CD4-positive, alpha-beta memory T cell (primary cell): ENCODE measurements around the gene CLASRP. TPM values are rescaled to one million over a fixed set of nuclear protein-coding genes. Genes with fewer than 3 reads are reported as not detected.
"Not testable (repeated sequence)": the region's sequence is repeated elsewhere in the genome, so short reads cannot be mapped to it uniquely, and the experiment has no call there.

ENCODE experiments used
- CTCF ChIA-PET: fragments of 350-600 bp; sonication (Branson Sonifier 250); formaldehyde crosslinking; loops from one replicate; lab custom pipeline; 2021; ENCODE audit warnings: inconsistent platforms; ENCODE audit not compliant: partially characterized antibody; lab: Charles Lee
- POLR2A ChIA-PET: fragments of 350-600 bp; sonication (Branson Sonifier 250); formaldehyde crosslinking; loops from one replicate; lab custom pipeline; 2021; ENCODE audit not compliant: partially characterized antibody; lab: Charles Lee
- DNase-seq, 5 donors: peaks; one replicate each; pipeline versions ENCODE4 v3.0.0 to v3.0.0-alpha.2; 2020 to 2022; ENCODE audit warnings: mixed read lengths in 1 of 5
- H3K27ac ChIP-seq: one replicate; pipeline ENCODE4 v1.7.0; 2013; ENCODE audit warnings: low read depth, low read length
- H3K27me3 ChIP-seq: 2 replicates; pipeline ENCODE4 v1.7.0; 2013; ENCODE audit warnings: mild to moderate bottlenecking, low read length, moderate library complexity; ENCODE audit not compliant: insufficient read depth
- H3K36me3 ChIP-seq: 2 replicates; pipeline ENCODE4 v1.7.0; 2013; ENCODE audit warnings: mild to moderate bottlenecking, low read length, moderate library complexity; ENCODE audit not compliant: insufficient read depth
- H3K4me1 ChIP-seq: 2 replicates; pipeline ENCODE4 v1.7.0; 2013; ENCODE audit warnings: mild to moderate bottlenecking, low read length, moderate library complexity; ENCODE audit not compliant: insufficient read depth
- H3K4me3 ChIP-seq, 2 donors: one replicate each; pipeline ENCODE4 v1.7.0; 2013; ENCODE audit warnings: low read length in 2 of 2, mild to moderate bottlenecking in 1 of 2
- H3K9me3 ChIP-seq, 2 donors: one replicate each; pipeline ENCODE4 v1.7.0; 2013; ENCODE audit warnings: low read length in 2 of 2, control low read depth in 1 of 2; ENCODE audit not compliant: control insufficient read depth in 1 of 2
- H3K27ac Mint-ChIP-seq, 7 donors: one replicate each; pipeline ENCODE4 v1.8.0; 2020 to 2021; ENCODE audit warnings: mixed read lengths in 7 of 7, mild to moderate bottlenecking in 6 of 7, inconsistent platforms in 3 of 7, moderate library complexity in 3 of 7
- H3K27me3 Mint-ChIP-seq, 2 donors: one replicate each; pipeline ENCODE4 v1.8.0; 2020 to 2021; ENCODE audit warnings: mixed read lengths in 2 of 2
- H3K36me3 Mint-ChIP-seq, 2 donors: one replicate each; pipeline ENCODE4 v1.8.0; 2020 to 2021; ENCODE audit warnings: mixed read lengths in 2 of 2, inconsistent platforms in 1 of 2, mild to moderate bottlenecking in 1 of 2
- H3K4me1 Mint-ChIP-seq, 4 donors: one replicate each; pipeline ENCODE4 v1.8.0; 2020 to 2021; ENCODE audit warnings: mixed read lengths in 4 of 4, mild to moderate bottlenecking in 1 of 4
- H3K4me3 Mint-ChIP-seq, 8 donors: one replicate each; pipeline ENCODE4 v1.8.0; 2020 to 2021; ENCODE audit warnings: mixed read lengths in 8 of 8, mild to moderate bottlenecking in 7 of 8, moderate library complexity in 6 of 8, inconsistent platforms in 3 of 8
- H3K9me3 Mint-ChIP-seq, 8 donors: one replicate each; pipeline ENCODE4 v1.8.0; 2020 to 2021; ENCODE audit warnings: mixed read lengths in 8 of 8, mild to moderate bottlenecking in 5 of 8, inconsistent platforms in 3 of 8, moderate library complexity in 1 of 8
- intact Hi-C: fragments of 100-400 bp; cut with micrococcal nuclease; formaldehyde crosslinking; loops from one replicate; pipeline ENCODE4 v1.15.1; 2023
- polyA plus RNA-seq, 2 donors: library from polyadenylated mRNA; unstranded; fragments of 300-500 nt; fragmentation: Illumina TruSeq; gene quantifications; one replicate each; pipeline ENCODE4 v1.2.3, GENCODE V29; 2021
- total RNA-seq, 2 experiments: library from RNA; stranded (reverse); gene quantifications; one replicate each; pipeline ENCODE4 v1.2.3, GENCODE V29; 2021

Gene CLASRP
- total and polyA plus RNA-seq, 4 experiments from 2014 or later: 3.8 to 163 (median 84.3) TPM

GRCh38 chr19:44993926-44994537, 44.8 kb upstream of the CLASRP start:
- Histone ChIP-seq H3K27me3 (no peaks in the 10 kb centered on the region), H3K9me3 (no peaks in the 10 kb centered on the region), H3K4me1 (no peaks in the 10 kb centered on the region), H3K36me3 (peaks cover 7% of the 10 kb centered on the region), H3K27ac (no peak overlapping the region), H3K4me3 (no peak overlapping the region)
- Mint-ChIP-seq H3K27ac (peak overlapping the region in 2 of 7 donors; percentile 41 to 61), H3K36me3 (peaks cover 9 to 20% of the 10 kb centered on the region in 2 donors), H3K4me3 (no peak overlapping the region), H3K27me3 (no peaks in the 10 kb centered on the region), H3K4me1 (peaks cover 0 to 2% (median under 1%) of the 10 kb centered on the region in 4 donors), H3K9me3 (peaks cover 0 to 3% (median 0%) of the 10 kb centered on the region in 8 donors)
- intact Hi-C loops: no loop called here
- POLR2A ChIA-PET: interaction anchor here (0.6 kb wide), 1 partner anchor 11 kb away, joined by 4 read pairs; no protein-coding TSS in a partner anchor
- CTCF ChIA-PET: no interaction called here
- no peak for DNase-seq

- Histone ChIP-seq H3K27me3 (no peaks in the 10 kb centered on the region), H3K27ac (no peak overlapping the region), H3K4me3 (no peak overlapping the region), H3K4me1 (peaks cover 13% of the 10 kb centered on the region), H3K36me3 (no peaks in the 10 kb centered on the region), H3K9me3 (no peaks in the 10 kb centered on the region)
- peaks cover 0 to 14% of the 10 kb centered on the region in 2 donors for H3K36me3 Mint-ChIP-seq
- DNase-seq: no peak
- no peaks in the 10 kb centered on the region for H3K27me3 Mint-ChIP-seq
- H3K4me1 Mint-ChIP-seq: peaks cover 6 to 21% (median 9%) of the 10 kb centered on the region in 4 donors
- peak overlapping the region; percentile 39 to 99 (median 48) for H3K27ac Mint-ChIP-seq
- POLR2A ChIA-PET: no interaction called here
- peaks cover 0 to 3% (median 0%) of the 10 kb centered on the region in 8 donors for H3K9me3 Mint-ChIP-seq
- CTCF ChIA-PET: no interaction called here
- H3K4me3 Mint-ChIP-seq: peak overlapping the region in 1 of 8 donors; percentile 26
- intact Hi-C loops: no loop called here
Observed at GRCh38 chr19:44998025-44998424, 40.8 kb upstream of the CLASRP start.

- H3K4me3 ChIP-seq, H3K9me3 ChIP-seq, H3K27me3 Mint-ChIP-seq, DNase-seq, H3K27me3 ChIP-seq, intact Hi-C loops, H3K36me3 ChIP-seq, H3K9me3 Mint-ChIP-seq, H3K27ac ChIP-seq: not testable (repeated sequence)
- H3K27ac Mint-ChIP-seq: peak overlapping the region; percentile 93 to 99 (median 96)
- H3K4me1 ChIP-seq: peaks cover 13% of the 10 kb centered on the region
- peaks cover 7 to 22% (median 10%) of the 10 kb centered on the region in 4 donors for H3K4me1 Mint-ChIP-seq
- H3K4me3 Mint-ChIP-seq: peak overlapping the region in 3 of 8 donors; percentile 52 to 69 (median 69)
- ChIA-PET POLR2A (interaction anchor here (1.2 kb wide), 1 partner anchor 180 kb away, joined by 8 read pairs; the partner anchor contains the start of gene BLOC1S3), CTCF (interaction anchor here (1.0 kb wide), 1 partner anchor 47 kb away, joined by 3 read pairs; no protein-coding TSS in a partner anchor)
- peaks cover 0 to 12% of the 10 kb centered on the region in 2 donors for H3K36me3 Mint-ChIP-seq
Observed at GRCh38 chr19:44999131-44999925, 39.5 kb upstream of the CLASRP start.

GRCh38 chr19:45000665-45001064, 38.2 kb upstream of the CLASRP start:
- Histone ChIP-seq H3K4me3 (peak overlapping the region in 1 of 2 donors; percentile 43), H3K4me1 (peaks cover 13% of the 10 kb centered on the region), H3K27ac (peak overlapping the region; percentile 100)
- not testable (repeated sequence) for H3K27me3 ChIP-seq, DNase-seq, H3K27me3 Mint-ChIP-seq, H3K9me3 ChIP-seq, H3K9me3 Mint-ChIP-seq, H3K36me3 ChIP-seq
- ChIA-PET CTCF (interaction anchor here (0.7 kb wide), 1 partner anchor 12 kb away, joined by 3 read pairs; no protein-coding TSS in a partner anchor), POLR2A (interaction anchor here (1.2 to 3.1 kb wide), 6 partner anchors 15 to 178 kb away, joined by 6 to 31 read pairs (median 15); partner anchors contain the start of genes BLOC1S3, CLASRP, CLPTM1 and GEMIN7)
- H3K27ac Mint-ChIP-seq: peak overlapping the region; percentile 93 to 99 (median 96)
- peaks cover 7 to 22% (median 10%) of the 10 kb centered on the region in 4 donors for H3K4me1 Mint-ChIP-seq
- intact Hi-C loops: loop anchor here (1.0 to 5.0 kb wide), 5 partner anchors 16 to 253 kb away; partner anchors contain the start of genes BCL3, BLOC1S3, GEMIN7 and TOMM40
- H3K36me3 Mint-ChIP-seq: peaks cover 0 to 14% of the 10 kb centered on the region in 2 donors
- H3K4me3 Mint-ChIP-seq: peak overlapping the region; percentile 44 to 69 (median 59)

- intact Hi-C loops: loop anchor here (1.0 to 5.0 kb wide), 5 partner anchors 16 to 254 kb away; partner anchors contain the start of genes BCL3, BLOC1S3, GEMIN7 and TOMM40
- CTCF ChIA-PET: no interaction called here
- POLR2A ChIA-PET: interaction anchor here (0.9 to 3.1 kb wide), 9 partner anchors 12 to 177 kb away, joined by 3 to 31 read pairs (median 6); partner anchors contain the start of genes BLOC1S3, CLASRP, CLPTM1 and GEMIN7
Observed at GRCh38 chr19:45001087-45001739, 37.6 kb upstream of the CLASRP start, which contains the start of gene RELB. Gene RELB (plus strand): TSS chr19:45001464. CDS start chr19:45001580, 116 bp downstream.

GRCh38 chr19:45003485-45003884, 35.4 kb upstream of the CLASRP start:
- H3K27ac Mint-ChIP-seq: peak overlapping the region in 5 of 7 donors; percentile 48 to 99 (median 79)
- H3K36me3 Mint-ChIP-seq: peaks cover 3 to 34% of the 10 kb centered on the region in 2 donors
- Histone ChIP-seq H3K27me3 (no peaks in the 10 kb centered on the region), H3K27ac (no peak overlapping the region), H3K4me3 (no peak overlapping the region), H3K9me3 (no peaks in the 10 kb centered on the region), H3K36me3 (peaks cover 2% of the 10 kb centered on the region), H3K4me1 (peaks cover 13% of the 10 kb centered on the region)
- no peak for DNase-seq
- intact Hi-C loops: loop anchor here (5.0 kb wide), 3 partner anchors 74 to 256 kb away; partner anchors contain the start of genes BCL3, GEMIN7, TOMM40 and ZNF296
- peak overlapping the region in 2 of 8 donors; percentile 27 to 48 for H3K4me3 Mint-ChIP-seq
- H3K27me3 Mint-ChIP-seq: no peaks in the 10 kb centered on the region
- ChIA-PET CTCF (interaction anchor here (1.3 kb wide), 1 partner anchor 14 kb away, joined by 3 read pairs; no protein-coding TSS in a partner anchor), POLR2A (interaction anchor here (3.1 kb wide), 1 partner anchor 47 kb away, joined by 22 read pairs; the partner anchor contains the start of gene CLPTM1)
- H3K4me1 Mint-ChIP-seq: peaks cover 6 to 25% (median 15%) of the 10 kb centered on the region in 4 donors
- peaks cover 0 to 2% (median 0%) of the 10 kb centered on the region in 8 donors for H3K9me3 Mint-ChIP-seq

More at GRCh38 chr19:45001087-45001739, 37.6 kb upstream of the CLASRP start, which contains the start of gene RELB:
- Mint-ChIP-seq H3K27ac (peak within 1 kb of the TSS; percentile 99 to 100 (median 100)), H3K4me1 (peaks cover 8 to 25% (median 14%) of the 10 kb centered on the region in 4 donors), H3K27me3 (no peaks in the 10 kb centered on the region), H3K9me3 (peaks cover 0 to 3% (median 0%) of the 10 kb centered on the region in 8 donors), H3K36me3 (peaks cover 0 to 20% of the 10 kb centered on the region in 2 donors), H3K4me3 (peak within 1 kb of the TSS; percentile 93 to 99 (median 98))
- Histone ChIP-seq H3K27ac (peak within 1 kb of the TSS; percentile 100), H3K9me3 (no peaks in the 10 kb centered on the region), H3K36me3 (no peaks in the 10 kb centered on the region), H3K27me3 (no peaks in the 10 kb centered on the region), H3K4me1 (peaks cover 13% of the 10 kb centered on the region), H3K4me3 (peak within 1 kb of the TSS; percentile 47 to 69)
- peak; percentile 93 to 97 (median 94) for DNase-seq
